GM19468 (cell line): ENCODE results near the gene ZNF552.
"Not testable (repeated sequence)": the region's sequence is repeated elsewhere in the genome, so short reads cannot be mapped to it uniquely, and the experiment has no call there.

Source experiments
- ATAC-seq: cut with Tn5 transposase; IDR thresholded peaks from one replicate; pipeline ENCODE4 v1.9.1; 2021; ENCODE audit warnings: mild to moderate bottlenecking, moderate library complexity, moderate number of reproducible peaks; ENCODE audit not compliant: unreplicated experiment; ENCODE audit errors: extremely low read depth

Gene ZNF552

DNA sequence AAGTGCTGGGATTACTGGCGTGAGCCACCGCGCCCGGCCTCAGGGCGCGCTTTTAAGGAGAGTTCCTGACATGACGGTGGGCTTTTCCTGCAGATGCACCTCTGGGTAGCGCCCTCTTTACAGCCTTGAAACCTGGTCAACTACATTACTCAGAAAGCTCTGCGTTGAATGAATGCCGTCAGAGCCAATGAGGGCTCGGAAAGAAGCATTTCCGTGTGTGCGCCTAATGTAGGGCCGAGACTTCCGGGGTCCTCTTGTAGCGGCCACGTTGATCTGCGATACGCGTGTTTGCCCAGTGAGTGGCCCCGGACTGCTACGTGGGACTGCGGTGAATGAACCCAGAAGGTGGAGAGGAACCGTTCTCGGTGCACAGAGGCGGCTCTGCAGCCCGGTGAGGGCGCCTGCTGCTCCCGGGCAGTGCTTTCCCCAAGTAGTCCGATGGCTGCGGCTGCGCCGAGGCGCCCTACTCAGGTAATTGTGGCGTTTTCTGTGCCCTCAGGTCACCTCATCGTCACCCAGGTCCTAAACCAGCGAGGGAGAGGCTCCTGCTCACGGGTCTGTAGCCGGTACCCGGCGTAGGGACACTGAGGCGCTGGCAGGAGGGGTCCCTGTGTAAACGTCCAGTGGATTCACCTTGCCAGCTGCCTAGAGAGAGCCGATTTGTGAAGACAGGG lies 4.9 kb upstream of the ZNF552 start:
- peak; percentile 66 for ATAC-seq

DNA sequence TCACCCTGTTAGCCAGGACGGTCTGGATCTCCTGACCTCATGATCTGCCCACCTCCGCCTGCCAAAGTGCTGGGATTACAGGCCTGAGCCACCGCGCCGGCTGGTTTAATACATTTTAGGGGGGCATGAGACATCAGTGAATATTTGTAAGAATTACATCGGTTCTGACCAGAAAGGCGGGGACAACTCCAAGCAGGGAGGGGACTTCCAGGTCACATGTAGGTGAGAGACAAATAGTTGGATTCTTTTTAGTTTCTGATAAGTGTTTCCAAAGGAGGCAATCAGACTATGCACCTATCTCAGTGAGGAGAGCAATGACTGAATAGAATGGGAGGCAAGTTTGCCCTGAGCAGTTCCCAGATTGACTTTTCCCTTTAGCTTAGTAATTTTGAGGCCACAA lies 3.7 kb upstream of the ZNF552 start:
- ATAC-seq = no peak

- ATAC-seq = no peak
These were observed 3.3 kb upstream of the ZNF552 start for GRCh38 chr19:57817976-57818375.

DNA sequence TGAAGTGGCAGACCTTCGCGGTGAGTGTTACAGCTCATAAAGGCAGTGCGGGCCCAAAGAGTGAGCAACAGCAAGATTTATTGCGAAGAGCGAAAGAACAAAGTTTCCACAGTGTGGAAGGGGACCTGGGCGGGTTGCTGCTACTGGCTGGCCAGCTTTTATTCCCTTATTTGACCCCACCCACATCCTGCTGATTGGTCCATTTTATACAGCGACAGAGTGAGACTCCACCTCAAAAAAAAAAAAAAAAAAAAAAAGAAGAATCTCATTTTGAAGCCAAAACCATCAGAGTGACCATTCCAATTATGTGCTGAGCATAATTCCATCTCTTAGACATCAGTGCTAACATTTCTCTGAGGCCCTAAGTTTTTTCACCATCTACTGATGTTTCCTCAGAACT lies 1.9 kb upstream of the ZNF552 start:
- no peak for ATAC-seq

GRCh38 chr19:57815247-57816075 lies 748 bp upstream of the ZNF552 start:
- no peak for ATAC-seq

GRCh38 chr19:57813919-57814504 lies 701 bp downstream of the ZNF552 start:
- ATAC-seq = no peak

- not testable (repeated sequence) for ATAC-seq
These were observed 1.5 kb downstream of the ZNF552 start for GRCh38 chr19:57812975-57813820.

- ATAC-seq = peak; percentile 25
These were observed 2.5 kb downstream of the ZNF552 start for GRCh38 chr19:57812226-57812625.

DNA sequence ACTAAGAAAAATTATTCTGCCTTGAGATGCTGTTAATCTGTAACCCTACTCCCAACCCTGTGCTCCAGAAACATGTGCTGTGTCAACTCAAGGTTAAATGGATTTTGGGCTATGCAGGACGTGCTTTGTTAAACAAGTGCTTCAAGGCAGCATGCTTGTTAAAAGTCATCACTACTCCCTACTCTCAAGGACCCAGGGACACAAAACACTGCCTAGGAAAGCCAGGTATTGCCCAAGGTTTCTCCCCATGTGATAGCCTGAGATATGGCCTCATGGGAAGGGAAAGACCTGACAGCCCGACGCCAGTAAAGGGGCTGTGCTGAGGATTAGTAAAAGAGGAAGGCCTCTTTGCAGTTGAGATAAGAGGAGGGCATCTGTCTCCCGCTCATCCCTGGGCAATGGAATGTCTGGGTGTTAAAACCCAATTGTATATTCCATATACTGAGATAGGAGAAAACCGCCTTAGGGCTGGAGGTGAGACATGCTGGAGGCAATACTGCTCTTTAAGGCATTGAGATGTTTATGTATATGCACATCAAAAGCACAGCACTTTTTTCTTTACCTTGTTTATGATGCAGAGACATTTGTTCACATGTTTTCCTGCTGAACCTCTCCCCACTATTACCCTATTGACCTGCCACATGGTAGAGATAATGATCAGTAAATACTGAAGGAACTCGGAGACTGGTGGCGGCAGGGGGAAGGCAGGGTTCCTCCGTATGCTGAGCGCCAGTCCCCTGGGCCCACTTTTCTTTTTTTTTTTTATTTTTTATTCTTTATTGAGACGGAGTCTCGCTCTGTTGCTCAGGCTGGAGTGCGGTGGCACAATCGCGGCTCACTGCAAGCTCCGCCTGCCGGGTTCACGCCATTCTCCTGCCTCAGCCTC lies 4.1 kb downstream of the ZNF552 start:
- not testable (repeated sequence) for ATAC-seq

GRCh38 chr19:57807541-57807940 lies 7.2 kb downstream of the ZNF552 start:
- no peak for ATAC-seq

- no peak for ATAC-seq
These were observed 11.0 kb downstream of the ZNF552 start for GRCh38 chr19:57803594-57804325.

DNA sequence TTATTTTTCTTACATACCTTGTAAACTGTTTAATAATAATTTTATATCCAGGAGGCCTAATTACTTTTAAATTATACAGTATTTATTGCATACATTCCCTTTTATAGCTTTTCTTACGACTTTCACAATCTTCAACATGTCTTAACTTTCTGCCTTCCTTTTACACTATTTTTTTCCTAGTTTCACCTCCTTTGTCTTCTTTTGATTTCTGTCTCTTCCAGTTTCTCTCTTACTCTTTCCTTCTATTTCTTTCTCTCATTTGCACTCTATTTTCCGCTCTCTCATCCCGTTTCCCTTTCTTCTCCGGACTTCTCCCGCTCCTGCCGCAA lies 11.5 kb downstream of the ZNF552 start:
- no peak for ATAC-seq

- ATAC-seq = no peak
These were observed 12.4 kb downstream of the ZNF552 start for GRCh38 chr19:57802269-57802668.

- ATAC-seq = no peak
These were observed 14.0 kb downstream of the ZNF552 start for GRCh38 chr19:57800696-57801095.

- ATAC-seq = not testable (repeated sequence)
These were observed 18.1 kb downstream of the ZNF552 start for GRCh38 chr19:57796580-57796979.

GRCh38 chr19:57789288-57789687 lies 25.4 kb downstream of the ZNF552 start:
- ATAC-seq = no peak

GRCh38 chr19:57788114-57788692 lies 26.5 kb downstream of the ZNF552 start:
- ATAC-seq = no peak

DNA sequence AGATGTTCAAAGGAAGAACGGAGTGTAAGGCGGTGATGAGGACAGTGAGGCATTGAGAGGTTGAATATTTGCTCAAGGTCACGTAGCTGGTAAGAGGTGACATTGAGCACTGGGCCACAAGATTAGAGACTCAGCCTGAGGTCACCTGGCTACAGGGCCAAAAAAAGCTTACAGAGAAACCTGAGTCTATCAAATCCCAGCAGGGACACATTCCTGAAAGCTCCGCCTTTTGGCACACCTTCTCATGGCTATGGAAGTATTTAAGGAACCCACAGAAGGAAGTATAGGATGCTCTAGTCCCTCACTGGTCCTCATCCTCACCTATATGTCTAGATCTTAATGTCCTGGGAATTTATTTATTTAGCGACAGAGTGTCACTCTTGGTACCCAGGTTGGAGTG lies 27.8 kb downstream of the ZNF552 start:
- ATAC-seq = no peak

- no peak for ATAC-seq
These were observed 28.4 kb downstream of the ZNF552 start for GRCh38 chr19:57786286-57786685.
